Nephron progenitor cell (in vitro differentiated cells): ENCODE data around the gene VSNL1.
A peak's percentile ranks its signal among the peaks of the same experiment; 100 is the strongest.

Experiments
- DNase-seq: peaks from one replicate; pipeline ENCODE4 v3.0.0; 2021
- H3K27ac Mint-ChIP-seq: 2 replicates; pipeline ENCODE4 v1.8.0; 2021; ENCODE audit warnings: mild to moderate bottlenecking, moderate library complexity, mixed read lengths
- H3K27me3 Mint-ChIP-seq: 2 replicates; pipeline ENCODE4 v1.8.0; 2021; ENCODE audit warnings: mild to moderate bottlenecking, low read depth, mixed read lengths; ENCODE audit not compliant: poor library complexity
- H3K36me3 Mint-ChIP-seq: 2 replicates; pipeline ENCODE4 v1.8.0; 2021; ENCODE audit warnings: low read depth, mixed read lengths
- H3K4me1 Mint-ChIP-seq: 2 replicates; pipeline ENCODE4 v1.8.0; 2021; ENCODE audit warnings: mixed read lengths
- H3K4me3 Mint-ChIP-seq: 2 replicates; pipeline ENCODE4 v1.8.0; 2021; ENCODE audit warnings: mild to moderate bottlenecking, moderate library complexity, mixed read lengths
- H3K9me3 Mint-ChIP-seq: 2 replicates; pipeline ENCODE4 v1.8.0; 2021; ENCODE audit warnings: mild to moderate bottlenecking, moderate library complexity, mixed read lengths
- TF ChIP-seq, protein P1 (sequence below): fragments of 200-600 bp; sonication (generic); IDR thresholded peaks from 2 replicates; pipeline ENCODE4 v1.5.0; 2021; ENCODE audit warnings: antibody characterized with exemption

The VSNL1 gene

DNA sequence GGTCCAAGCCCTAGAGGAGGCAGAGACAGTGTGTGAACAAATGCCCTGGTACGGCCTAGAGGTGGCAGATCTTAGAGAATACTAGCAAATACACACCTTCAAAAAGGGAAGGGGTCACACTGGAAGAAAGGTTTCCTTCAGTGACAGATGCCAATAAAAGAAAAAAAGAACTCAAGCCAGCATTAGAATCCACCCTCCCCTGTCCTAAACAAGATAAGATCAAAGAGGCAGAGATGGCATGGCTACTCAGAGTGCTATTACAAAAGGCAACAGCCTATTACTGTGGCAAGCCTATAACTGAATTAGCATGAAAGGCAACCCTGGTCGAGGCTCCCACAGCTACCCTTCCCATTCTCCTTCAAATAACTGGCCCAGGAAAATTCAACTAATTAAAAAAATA, 143.5 kb downstream of the VSNL1 start:
- Mint-ChIP-seq H3K4me3 (no peak overlapping the region), H3K27ac (peak overlapping the region; percentile 10), H3K36me3 (peaks cover 81% of the 10 kb centered on the region), H3K27me3 (no peaks in the 10 kb centered on the region), H3K9me3 (no peaks in the 10 kb centered on the region), H3K4me1 (no peaks in the 10 kb centered on the region)
- DNase-seq = no peak
- TF ChIP-seq, protein P1, sequence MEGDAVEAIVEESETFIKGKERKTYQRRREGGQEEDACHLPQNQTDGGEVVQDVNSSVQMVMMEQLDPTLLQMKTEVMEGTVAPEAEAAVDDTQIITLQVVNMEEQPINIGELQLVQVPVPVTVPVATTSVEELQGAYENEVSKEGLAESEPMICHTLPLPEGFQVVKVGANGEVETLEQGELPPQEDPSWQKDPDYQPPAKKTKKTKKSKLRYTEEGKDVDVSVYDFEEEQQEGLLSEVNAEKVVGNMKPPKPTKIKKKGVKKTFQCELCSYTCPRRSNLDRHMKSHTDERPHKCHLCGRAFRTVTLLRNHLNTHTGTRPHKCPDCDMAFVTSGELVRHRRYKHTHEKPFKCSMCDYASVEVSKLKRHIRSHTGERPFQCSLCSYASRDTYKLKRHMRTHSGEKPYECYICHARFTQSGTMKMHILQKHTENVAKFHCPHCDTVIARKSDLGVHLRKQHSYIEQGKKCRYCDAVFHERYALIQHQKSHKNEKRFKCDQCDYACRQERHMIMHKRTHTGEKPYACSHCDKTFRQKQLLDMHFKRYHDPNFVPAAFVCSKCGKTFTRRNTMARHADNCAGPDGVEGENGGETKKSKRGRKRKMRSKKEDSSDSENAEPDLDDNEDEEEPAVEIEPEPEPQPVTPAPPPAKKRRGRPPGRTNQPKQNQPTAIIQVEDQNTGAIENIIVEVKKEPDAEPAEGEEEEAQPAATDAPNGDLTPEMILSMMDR = no peak

DNA sequence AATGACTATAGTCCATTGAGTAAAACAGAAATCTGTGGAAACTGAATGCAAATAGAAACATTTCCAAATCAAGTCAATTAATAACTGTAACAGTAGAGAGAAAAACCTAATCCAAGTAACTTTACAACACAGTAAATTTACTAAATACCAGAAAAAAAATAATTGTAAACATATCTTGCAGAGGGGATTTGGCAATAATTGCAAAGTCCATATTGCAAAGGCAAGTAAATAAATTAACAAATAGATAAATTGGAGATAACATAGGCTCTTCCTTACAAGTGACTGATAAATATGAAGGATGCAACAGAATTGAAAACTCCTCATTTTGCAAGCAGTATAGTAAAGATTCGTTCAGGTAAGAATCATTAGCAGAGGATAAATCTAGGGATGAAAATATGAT, 148.1 kb downstream of the VSNL1 start:
- H3K36me3 Mint-ChIP-seq = peaks cover 96% of the 10 kb centered on the region
- no peaks in the 10 kb centered on the region for H3K27me3 Mint-ChIP-seq
- TF ChIP-seq, protein P1 = no peak
- no peak overlapping the region for H3K4me3 Mint-ChIP-seq
- no peak overlapping the region for H3K27ac Mint-ChIP-seq
- no peak for DNase-seq
- peaks cover 25% of the 10 kb centered on the region for H3K9me3 Mint-ChIP-seq
- no peaks in the 10 kb centered on the region for H3K4me1 Mint-ChIP-seq

- no peak for DNase-seq
- Mint-ChIP-seq H3K4me3 (no peak overlapping the region), H3K36me3 (peaks cover 96% of the 10 kb centered on the region), H3K9me3 (peaks cover 26% of the 10 kb centered on the region), H3K27ac (no peak overlapping the region), H3K27me3 (no peaks in the 10 kb centered on the region), H3K4me1 (no peaks in the 10 kb centered on the region)
- TF ChIP-seq, protein P1 = no peak
Observed at GRCh38 chr2:17689010-17689409, 148.5 kb downstream of the VSNL1 start.

GRCh38 chr2:17690776-17691175, 150.3 kb downstream of the VSNL1 start:
- H3K4me1 Mint-ChIP-seq = no peaks in the 10 kb centered on the region
- no peak overlapping the region for H3K27ac Mint-ChIP-seq
- no peak overlapping the region for H3K4me3 Mint-ChIP-seq
- DNase-seq = no peak
- peaks cover 99% of the 10 kb centered on the region for H3K36me3 Mint-ChIP-seq
- TF ChIP-seq, protein P1 = no peak
- peaks cover 29% of the 10 kb centered on the region for H3K9me3 Mint-ChIP-seq
- no peaks in the 10 kb centered on the region for H3K27me3 Mint-ChIP-seq
